Activated CD8-positive, alpha-beta memory T cell treated with anti-CD3 and anti-CD28 coated beads, Interleukin-2, amount 50 U/mL, for 48 hours (primary cell): ENCODE results near the gene SENP8.

Experiments
- DNase-seq: peaks from one replicate; pipeline ENCODE4 v3.0.0-alpha.2; 2020

SENP8 gene

GRCh38 chr15:72178976-72179585 is 60.9 kb downstream of the SENP8 start:
- DNase-seq, result no peak

GRCh38 chr15:72179950-72180581 is 61.9 kb downstream of the SENP8 start:
- no peak for DNase-seq

- no peak for DNase-seq
Measured at GRCh38 chr15:72180761-72181324, 62.6 kb downstream of the SENP8 start.

GRCh38 chr15:72182244-72182643 is 64.0 kb downstream of the SENP8 start:
- no peak for DNase-seq

- DNase-seq, result no peak
Measured at GRCh38 chr15:72182673-72183072, 64.5 kb downstream of the SENP8 start.

GRCh38 chr15:72183781-72184164 is 65.6 kb downstream of the SENP8 start:
- no peak for DNase-seq

- no peak for DNase-seq
Measured at GRCh38 chr15:72184165-72184811, 66.1 kb downstream of the SENP8 start.

GRCh38 chr15:72189250-72189902 is 71.2 kb downstream of the SENP8 start:
- no peak for DNase-seq

GRCh38 chr15:72192416-72192815 is 74.2 kb downstream of the SENP8 start:
- no peak for DNase-seq
